GM19452 (cell line): ENCODE data around the gene BCL2L15.

ENCODE experiments used
- ATAC-seq: cut with Tn5 transposase; IDR thresholded peaks from one replicate; pipeline ENCODE4 v1.9.1; 2021; ENCODE audit not compliant: unreplicated experiment

The BCL2L15 gene

DNA sequence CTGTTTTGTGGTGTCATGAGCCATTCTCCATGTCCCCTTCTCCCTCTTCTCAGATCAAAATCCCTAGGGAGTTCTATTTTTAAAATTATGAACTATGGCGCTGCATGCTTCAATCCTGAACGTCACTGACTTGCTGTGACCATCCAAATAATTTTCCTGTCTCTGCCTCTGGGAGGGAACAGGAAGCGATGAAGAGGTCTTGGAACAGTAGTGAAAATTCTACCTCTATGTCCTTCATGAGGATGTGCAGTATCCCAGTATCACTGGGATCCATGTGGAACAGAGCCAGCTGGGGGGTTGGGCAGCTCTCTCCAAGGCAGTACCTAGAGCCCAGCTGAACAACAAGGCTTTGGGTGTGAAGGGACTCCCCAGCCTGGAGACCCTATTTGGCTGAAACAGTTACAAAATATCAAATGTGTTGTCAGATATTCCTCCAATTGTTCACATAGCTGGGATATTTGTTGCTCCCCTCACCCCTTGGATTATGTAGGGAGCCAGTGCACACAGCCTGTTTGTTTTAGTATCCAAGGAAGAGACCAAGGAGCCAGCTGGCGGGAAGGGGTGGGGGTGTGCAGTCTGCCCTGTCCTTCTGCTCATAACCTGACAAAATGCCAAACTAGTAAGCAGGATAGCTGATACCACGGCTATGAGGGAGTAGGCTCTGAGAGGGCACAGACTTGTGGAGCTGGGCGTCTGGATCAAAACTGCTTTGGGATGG lies 25.4 kb upstream of the BCL2L15 start:
- ATAC-seq: no peak

- peak; percentile 3 for ATAC-seq
Measured at GRCh38 chr1:113905435-113905861, 18.1 kb upstream of the BCL2L15 start.

- peak; percentile 90 for ATAC-seq
Measured at GRCh38 chr1:113904674-113905434, 17.5 kb upstream of the BCL2L15 start, which contains the start of the genes AP4B1 and DCLRE1B. Gene AP4B1 (minus strand): TSS chr1:113904799. CDS start chr1:113904717, 82 bp downstream. Gene DCLRE1B (plus strand): TSS chr1:113905326. CDS start chr1:113905587, 261 bp downstream.

DNA sequence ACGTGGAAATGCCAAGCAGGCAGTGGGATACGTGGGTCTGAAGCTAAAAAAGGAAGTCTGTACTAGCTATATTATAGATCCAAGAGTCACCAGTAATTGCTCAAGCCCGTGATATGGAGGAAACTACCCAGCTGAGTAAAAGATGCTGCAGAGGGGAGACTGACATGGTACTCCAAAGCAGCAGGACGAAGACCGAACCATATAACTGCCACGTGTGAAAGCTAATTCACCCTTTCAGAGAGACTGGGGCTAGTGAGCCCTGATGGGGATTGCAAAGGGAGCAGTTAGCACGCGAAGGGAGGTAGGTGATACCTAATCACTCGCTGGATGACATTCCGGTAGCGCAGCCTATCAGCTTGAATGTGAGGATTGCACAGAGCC lies 16.9 kb upstream of the BCL2L15 start:
- ATAC-seq: peak; percentile 25

DNA sequence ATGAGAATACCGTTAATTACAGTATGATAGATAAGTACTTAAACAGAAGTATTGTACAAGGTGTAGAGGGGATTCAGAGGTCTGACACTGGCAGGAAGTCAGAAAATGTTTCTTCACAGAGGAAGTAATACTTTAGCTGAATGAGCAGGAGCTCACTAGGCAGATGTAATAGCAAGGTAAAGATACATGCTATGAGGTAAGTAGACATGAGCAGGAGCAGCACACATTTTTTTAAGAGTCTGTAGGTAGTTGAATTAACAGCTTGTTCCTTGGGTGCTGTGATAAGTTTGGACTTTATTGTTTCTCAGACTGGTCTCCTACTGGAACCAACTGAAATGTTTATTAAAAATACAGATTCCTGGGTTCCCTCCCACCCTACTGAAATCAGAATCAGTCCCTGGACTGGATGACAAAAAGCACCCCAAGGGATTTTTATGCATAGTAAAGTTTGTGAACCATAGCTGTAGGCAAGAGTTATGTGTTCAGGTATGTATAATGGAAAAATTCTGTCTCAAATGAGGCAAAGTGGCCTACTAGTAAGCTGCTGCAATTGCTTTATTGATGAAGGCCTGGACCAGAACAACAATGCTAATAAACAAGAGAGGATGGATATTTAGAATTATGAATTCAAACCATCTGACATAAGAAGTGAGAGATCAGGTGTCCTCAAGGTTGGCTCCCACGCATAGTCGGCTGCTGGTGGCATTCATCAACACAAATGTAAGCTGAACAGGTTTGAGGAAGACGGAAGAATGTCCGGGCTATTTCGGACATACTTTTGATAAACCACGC lies 16.3 kb upstream of the BCL2L15 start:
- no peak for ATAC-seq

DNA sequence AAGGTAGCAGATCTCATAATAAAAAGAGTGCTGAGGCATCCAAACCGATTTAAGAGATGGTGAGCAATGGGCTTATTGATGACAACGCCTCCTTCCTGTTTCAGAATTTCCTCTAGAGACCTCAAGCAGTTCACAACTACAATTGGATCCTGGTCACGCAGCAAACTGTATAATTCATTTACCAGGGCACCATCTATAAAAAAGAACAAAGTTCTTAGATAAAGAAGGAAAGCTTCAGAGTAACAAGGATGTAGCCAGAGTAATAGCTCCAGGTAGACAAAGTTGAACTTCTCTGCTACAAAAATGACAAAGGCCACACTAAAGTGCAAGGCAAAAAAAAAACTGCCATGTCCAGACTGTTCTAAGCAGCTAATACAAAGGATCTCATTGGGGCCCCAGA lies 13.8 kb upstream of the BCL2L15 start:
- ATAC-seq: no peak

DNA sequence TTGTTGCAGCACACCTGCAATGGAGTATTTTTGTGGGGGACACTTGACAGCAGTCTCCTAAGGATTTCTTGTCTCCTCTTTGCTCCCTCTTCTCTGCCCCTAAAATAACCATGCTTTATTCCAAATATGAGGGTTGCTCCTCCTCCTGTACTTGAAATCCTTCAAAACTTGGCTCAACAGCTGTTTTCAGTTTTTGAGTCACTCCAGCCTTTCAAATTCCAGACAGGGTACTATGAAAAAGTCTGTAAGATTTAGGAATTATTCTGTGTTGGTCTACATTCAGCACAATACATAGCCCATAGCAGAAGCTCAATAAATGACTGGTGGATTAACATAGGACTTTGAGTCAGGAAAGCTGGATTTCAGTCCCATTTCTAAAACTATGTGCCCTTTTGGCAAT lies 11.7 kb upstream of the BCL2L15 start:
- no peak for ATAC-seq

GRCh38 chr1:113898241-113898814 lies 10.9 kb upstream of the BCL2L15 start:
- no peak for ATAC-seq

DNA sequence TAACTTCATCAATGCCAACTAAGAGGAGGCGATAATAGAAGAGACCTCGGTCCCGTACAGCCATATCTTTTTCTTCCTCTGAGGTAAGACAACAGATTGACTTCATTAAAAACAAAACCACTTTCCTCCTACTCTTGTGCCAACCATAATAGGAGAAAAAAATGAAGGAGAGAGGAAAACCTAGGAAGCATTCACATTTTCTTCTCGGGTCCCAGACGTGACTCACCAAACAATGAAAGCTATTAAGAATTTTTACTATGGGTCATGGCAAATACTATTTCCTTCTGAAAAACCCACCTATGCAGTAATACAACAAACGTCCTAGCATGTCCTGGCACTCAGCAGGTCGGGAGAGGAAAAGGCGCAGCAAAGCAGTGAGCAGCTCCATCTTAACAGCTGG lies 8.6 kb upstream of the BCL2L15 start:
- no peak for ATAC-seq

- ATAC-seq: no peak
Measured at GRCh38 chr1:113895098-113895497, 7.7 kb upstream of the BCL2L15 start.

DNA sequence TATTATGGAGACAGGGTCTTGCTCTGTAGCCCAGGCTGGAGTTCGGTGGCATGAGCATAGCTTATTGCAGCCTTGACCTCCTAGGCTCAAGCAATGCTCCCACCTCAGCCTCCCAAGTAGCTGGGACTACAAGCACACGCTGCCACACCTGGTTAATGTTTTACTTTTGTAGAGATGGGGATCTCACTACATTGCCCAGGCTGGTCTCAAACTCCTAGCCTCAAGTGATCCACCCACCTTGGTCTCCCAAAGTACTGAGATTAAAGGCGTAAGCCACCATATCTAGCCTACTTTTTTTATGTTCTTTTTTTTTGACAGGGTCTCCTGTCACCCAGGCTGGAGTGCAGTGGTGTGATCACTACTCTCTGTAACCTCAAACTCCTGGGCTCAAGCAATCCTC lies 5.9 kb upstream of the BCL2L15 start:
- no peak for ATAC-seq

- no peak for ATAC-seq
Measured at GRCh38 chr1:113891631-113892220, 4.3 kb upstream of the BCL2L15 start.

DNA sequence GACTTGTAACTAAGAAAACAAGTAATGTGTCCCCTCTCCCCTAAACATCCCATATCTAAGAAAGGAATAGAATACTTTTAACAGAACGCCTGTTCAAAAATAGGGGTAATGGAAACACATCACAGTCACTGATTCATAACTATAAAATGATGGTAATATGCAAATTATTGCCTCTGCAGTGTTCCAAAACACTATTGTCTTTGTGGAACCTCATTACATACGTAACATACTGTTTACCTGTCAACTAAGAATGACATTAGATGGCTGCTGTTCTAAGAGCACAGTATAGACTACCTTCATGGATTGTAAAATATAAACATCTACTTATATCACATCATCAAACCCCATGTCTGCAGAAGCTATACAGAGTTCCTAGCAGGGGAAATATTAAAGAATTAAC lies 3.4 kb upstream of the BCL2L15 start:
- no peak for ATAC-seq

- no peak for ATAC-seq
Measured at GRCh38 chr1:113886417-113887401, 672 bp downstream of the BCL2L15 start.

- no peak for ATAC-seq
Measured at GRCh38 chr1:113881661-113882060, 5.7 kb downstream of the BCL2L15 start.

DNA sequence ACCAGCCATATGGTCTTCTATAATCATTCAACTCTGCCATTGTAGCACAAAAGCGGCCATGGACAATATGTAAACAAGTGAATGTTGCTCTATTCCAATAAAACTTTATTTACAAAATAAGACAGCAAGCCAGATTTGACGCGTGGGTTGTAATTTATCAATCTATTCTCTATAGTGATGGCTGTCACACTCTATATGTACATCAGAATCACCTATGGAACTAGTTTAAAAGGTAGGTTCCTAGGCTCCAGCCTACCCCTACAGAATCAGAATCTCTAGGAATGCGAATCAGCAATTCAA lies 7.7 kb downstream of the BCL2L15 start:
- no peak for ATAC-seq

GRCh38 chr1:113876176-113876575 lies 11.2 kb downstream of the BCL2L15 start:
- no peak for ATAC-seq

DNA sequence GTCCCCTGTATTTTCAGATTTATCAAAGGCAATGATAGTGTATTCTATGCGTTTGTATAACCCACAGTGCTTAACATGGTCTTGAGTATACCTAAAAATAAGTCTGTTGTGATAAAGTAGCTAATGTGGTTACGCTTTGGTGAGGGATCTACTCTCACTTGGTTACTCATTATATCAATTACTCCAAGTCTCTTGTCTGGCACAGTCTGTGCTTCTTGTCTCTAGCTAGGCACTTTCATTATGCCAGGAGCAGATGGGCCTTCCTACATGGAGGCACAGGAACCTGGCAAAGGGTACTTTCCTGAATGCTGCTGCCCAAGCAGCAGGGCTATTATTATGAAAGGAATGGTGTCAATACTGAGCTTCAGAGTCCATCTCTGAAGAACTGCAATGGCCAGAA lies 11.7 kb downstream of the BCL2L15 start:
- no peak for ATAC-seq

GRCh38 chr1:113874012-113874879 lies 13.1 kb downstream of the BCL2L15 start:
- ATAC-seq: peak; percentile 30
